ENCODE results near the gene RAF1. TPM values are rescaled to one million over a fixed set of nuclear protein-coding genes. Genes with fewer than 3 reads are reported as not detected.

RAF1 gene
- total and polyA plus RNA-seq, 2 of the 8 experiments (the other 6 are each of a cell fraction or from before 2014, with no cell fraction given): 103 to 118 TPM

GRCh38 chr3:12643724-12644123, 20.2 kb downstream of the RAF1 start:
- H2AK5ac ChIP-seq (ENCODE audit: low read depth, low read length): no peak overlapping the region
- H3K23ac ChIP-seq (ENCODE audit: insufficient read length): no peak overlapping the region
- H3K4me3 ChIP-seq (ENCODE audit: extremely low read depth in 1 of 4, insufficient read depth in 2 of 4, low read depth in 3 of 4, low read length in 4 of 4): no peak overlapping the region
- H3K79me2 ChIP-seq (ENCODE audit: control insufficient read depth in 1 of 2, insufficient read depth in 2 of 2, low read length in 2 of 2): peaks cover 19 to 89% of the 10 kb centered on the region in 2 experiments
- no peak overlapping the region for H3K4ac ChIP-seq (replicated peaks; ENCODE audit: insufficient read length, low read depth, low read length)
- TF ChIP-seq EP300 (IDR thresholded peaks at IDR 0.05; ENCODE audit: borderline replicate concordance in 1 of 2, low read depth in 2 of 2, low read length in 2 of 2) (no peak), JUND (IDR thresholded peaks at IDR 0.05; ENCODE audit: low read length) (no peak), ATF2 (IDR thresholded peaks at IDR 0.05; ENCODE audit: low read length) (no peak), CHD1 (IDR thresholded peaks at IDR 0.05; ENCODE audit: low read depth, low read length) (no peak), SP4 (IDR thresholded peaks at IDR 0.05; ENCODE audit: low read length) (no peak), USF2 (IDR thresholded peaks at IDR 0.05; ENCODE audit: low read length) (no peak), KDM4A (IDR thresholded peaks at IDR 0.05; ENCODE audit: low read depth, low read length, severe bottlenecking) (no peak), SP2 (IDR thresholded peaks at IDR 0.05; ENCODE audit: low read length) (no peak), EGR1 (IDR thresholded peaks at IDR 0.05; ENCODE audit: borderline replicate concordance, low read depth, low read length) (no peak)
- CTCF ChIA-PET (ENCODE audit: partially characterized antibody): no interaction called here
- H4K8ac ChIP-seq (ENCODE audit: extremely low read depth, insufficient read depth, low read length): no peak overlapping the region
- H3K27me3 ChIP-seq (replicated peaks in 1 of 4; ENCODE audit: control insufficient read depth in 3 of 4, extremely low read depth in 1 of 4, insufficient read depth in 3 of 4, low read length in 3 of 4): no peaks in the 10 kb centered on the region
- no peak overlapping the region for H3K27ac ChIP-seq (ENCODE audit: low read depth, low read length)
- no peaks in the 10 kb centered on the region for H3K9me3 ChIP-seq (ENCODE audit: insufficient read depth in 2 of 2, low read depth in 1 of 2, low read length in 1 of 2)
- POLR2A ChIA-PET (ENCODE audit: partially characterized antibody): interaction anchor here (1.4 kb wide), 1 partner anchor 19 kb away, joined by 5 read pairs; no protein-coding TSS in a partner anchor
- 43% methylated on average over 1 of the region's 1 CpG; no CpG with 5 or more reads in 1 of the 2 experiments for WGBS, 2 experiments (ENCODE audit: extremely low coverage in 1 of 2, insufficient coverage in 1 of 2, insufficient read length in 1 of 2, insufficient replicate concordance in 2 of 2, low coverage in 1 of 2, low lambda C conversion rate in 2 of 2, missing lambda C conversion rate in 1 of 2)
- H2BK5ac ChIP-seq (ENCODE audit: low read depth, low read length): no peak overlapping the region
- FAIRE-seq: no peak
- H3K14ac ChIP-seq (ENCODE audit: insufficient read length): no peak overlapping the region
- no peak overlapping the region for H3K9ac ChIP-seq (replicated peaks in 1 of 4; ENCODE audit: extremely low read depth in 1 of 4, low read depth in 3 of 4, low read length in 3 of 4)
- H3K36me3 ChIP-seq (ENCODE audit: control insufficient read depth in 2 of 4, insufficient read depth in 4 of 4, low read length in 3 of 4): no peaks in the 10 kb centered on the region; a peak in 1 of 8 replicates
- no peak overlapping the region for H2BK15ac ChIP-seq (ENCODE audit: low read length)
- no peaks in the 10 kb centered on the region for H3K23me2 ChIP-seq (ENCODE audit: low read depth, low read length)
- no peak overlapping the region for H2AFZ ChIP-seq (ENCODE audit: low read length)
- H4K91ac ChIP-seq (replicated peaks; ENCODE audit: insufficient read length, low read length): no peak overlapping the region
- no peaks in the 10 kb centered on the region for H3K4me1 ChIP-seq (replicated peaks in 1 of 4; ENCODE audit: control insufficient read depth in 3 of 4, insufficient read depth in 4 of 4, low read length in 3 of 4)
- H2BK120ac ChIP-seq (replicated peaks; ENCODE audit: low read depth, low read length): no peak overlapping the region
- no peak overlapping the region for H3K4me2 ChIP-seq (ENCODE audit: insufficient read depth in 1 of 2, low read depth in 2 of 2, low read length in 2 of 2)
- no peaks in the 10 kb centered on the region; the same call in none of the 2 replicates for H3K79me1 ChIP-seq (ENCODE audit: low read depth, low read length)
- H2BK12ac ChIP-seq (ENCODE audit: low read depth, low read length): no peak overlapping the region
- H3K56ac ChIP-seq (replicated peaks; ENCODE audit: insufficient read length, low read depth, low read length): no peak overlapping the region
- no peak overlapping the region for H2BK20ac ChIP-seq (ENCODE audit: low read length)
- no peak for DNase-seq (ENCODE audit: low read depth in 1 of 2, low spot score in 2 of 2)
- no peak overlapping the region for H3K18ac ChIP-seq (ENCODE audit: extremely low read depth, low read length)
- no peak overlapping the region for H4K5ac ChIP-seq (ENCODE audit: insufficient read length, low read depth, low read length)
- H4K20me1 ChIP-seq (replicated peaks in 1 of 2; ENCODE audit: control insufficient read depth in 1 of 2, insufficient read depth in 2 of 2, low read length in 2 of 2): peaks cover 6 to 13% of the 10 kb centered on the region in 2 experiments
